ENCODE data around the gene ZGPAT.

- TF ChIP-seq POLR2A (IDR thresholded peaks at IDR 0.05; ENCODE audit: low read length) (no peak), GATA1 (IDR thresholded peaks at IDR 0.05; ENCODE audit: low read depth, low read length) (no peak)
These were observed 67.5 kb downstream of the ZGPAT start for GRCh38 chr20:63775096-63775978.

Data from erythroblast (primary cell).